Ovary (tissue), 9 donors: ENCODE measurements around the gene USH2A. TPM values are rescaled to one million over a fixed set of nuclear protein-coding genes. Genes with fewer than 3 reads are reported as not detected.

Experiments used
- DNase-seq, 5 donors: peaks; one replicate each; pipeline ENCODE4 v3.0.0-alpha.2; 2019 to 2020
- H3K27ac ChIP-seq, 2 donors: fragments of 200-600 bp; one replicate each; pipeline versions ENCODE4 v1.5.1 to v1.8.0; 2019 to 2022
- H3K27me3 ChIP-seq: fragments of 200-600 bp; one replicate; pipeline ENCODE4 v1.8.0; 2022
- H3K36me3 ChIP-seq: fragments of 200-600 bp; sonication (generic); one replicate; pipeline ENCODE4 v1.5.1; 2019
- H3K4me1 ChIP-seq: one replicate; pipeline ENCODE4 v1.8.1; 2013; ENCODE audit warnings: mild to moderate bottlenecking, moderate library complexity; ENCODE audit not compliant: insufficient read depth
- H3K4me3 ChIP-seq: fragments of 200-600 bp; sonication (generic); one replicate; pipeline ENCODE4 v1.5.1; 2017
- H3K9me3 ChIP-seq, 2 donors: fragments of 200-600 bp in 1 of 2; sonication (generic) in 1 of 2; one replicate each; pipeline versions ENCODE4 v1.5.1 to v1.8.1; 2013 to 2019; ENCODE audit warnings: mild to moderate bottlenecking in 1 of 2, moderate library complexity in 1 of 2
- EP300 ChIP-seq: sonication (generic); formaldehyde crosslinking; IDR thresholded peaks from one replicate; pipeline ENCODE4 v1.6.1; 2017; ENCODE audit warnings: antibody characterized with exemption
- POLR2A ChIP-seq: fragments of 450-650 bp; IDR thresholded peaks from one replicate; pipeline ENCODE4 v1.6.1; 2017; ENCODE audit warnings: antibody characterized with exemption, mild to moderate bottlenecking, moderate library complexity
- WGBS, 3 donors: extraction: QIAGEN DNeasy Blood & Tissue Kit in 1 of 3; methylation state at CpG; one replicate each; pipeline versions ENCODE4 v1.1.5 to v1.1.7; 2013 to 2017; 5-methylcytosine and 5-hydroxymethylcytosine counted together
- intact Hi-C, 4 donors: fragments of 100-400 bp; cut with DNase I; formaldehyde crosslinking; loops; one replicate each; pipeline versions ENCODE4 v1.11.0 to v1.15.1; 2022 to 2023
- polyA plus RNA-seq, 2 donors: library from polyadenylated mRNA; stranded (reverse); fragments of 200-250 nt in 1 of 2; fragments of 350-450 nt in 1 of 2; fragmentation: Illumina TruSeq in 1 of 2; extraction: RNeasy Lipid Tissue Mini Kit (QIAGEN cat#74804) in 1 of 2; gene quantifications; one replicate each; pipeline ENCODE4 v1.2.3, GENCODE V29; 2013 to 2014
- total RNA-seq, 7 donors: library from RNA; depleted of rRNA in 2 of 7; stranded (reverse); fragments of >200 nt in 2 of 7; fragmentation: NEBNext Ultra II Directional in 3 of 7; extraction: Animal tissue kit (Norgen Biotek cat#: 25700) in 3 of 7; gene quantifications; one replicate each; pipeline versions ENCODE4 v1.1.0 to v1.2.4, GENCODE V29; 2016 to 2023
- TF ChIP-seq, protein P1 (sequence below), 3 donors: fragments of 450-650 bp in 2 of 3; fragments of 200-600 bp in 1 of 3; IDR thresholded peaks; one replicate each; pipeline versions ENCODE4 v1.5.1 to v1.8.0; 2016 to 2022; ENCODE audit warnings: antibody characterized with exemption in 3 of 3, mild to moderate bottlenecking in 1 of 3
- donor health status: DM: no; HTN: no; CAD: no; lungs with moderate emphysema.
- donor health status: DM: no; HTN: no; CAD: no.
- donor health status: Bipolar disorder and iron deficiency.
- donor health status: DM: yes; HTN: yes; CAD: no.
- donor health status: DM: no; HTN: no; CAD: no.
- donor health status: DM: yes; HTN: yes; CAD: no.

USH2A gene
- total and polyA plus RNA-seq, 9 donors = 0.01 to 0.11 TPM; not detected in 7

DNA sequence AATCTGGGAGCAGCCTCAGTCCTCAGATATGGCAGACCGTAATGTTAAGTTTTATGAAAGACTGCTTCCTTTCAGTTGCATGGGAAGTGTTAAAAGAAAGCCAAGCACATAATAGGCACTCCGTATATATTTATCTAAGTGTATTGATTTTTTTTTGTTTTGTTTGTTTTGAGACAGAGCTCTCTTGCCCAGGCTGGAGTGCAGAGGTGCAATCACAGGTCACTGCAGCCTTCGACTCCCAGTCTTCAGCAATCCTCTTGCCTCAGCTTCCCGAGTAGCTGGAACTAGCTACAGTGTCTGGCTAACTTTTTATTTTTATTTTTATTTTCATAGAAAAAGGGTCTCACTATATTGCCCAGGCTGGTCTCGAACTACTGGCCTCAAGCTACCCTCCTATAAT is 341.8 kb downstream of the USH2A start:
- intact Hi-C loops = no loop called here
- Histone ChIP-seq H3K4me1 (no peaks in the 10 kb centered on the region), H3K36me3 (no peaks in the 10 kb centered on the region), H3K4me3 (no peak overlapping the region), H3K27me3 (no peaks in the 10 kb centered on the region), H3K27ac (no peak overlapping the region), H3K9me3 (no peaks in the 10 kb centered on the region)
- 63 to 66% (median 65%) methylated on average over 5 of the region's 5 CpGs for WGBS, 3 donors
- DNase-seq = no peak
- TF ChIP-seq, protein P1, sequence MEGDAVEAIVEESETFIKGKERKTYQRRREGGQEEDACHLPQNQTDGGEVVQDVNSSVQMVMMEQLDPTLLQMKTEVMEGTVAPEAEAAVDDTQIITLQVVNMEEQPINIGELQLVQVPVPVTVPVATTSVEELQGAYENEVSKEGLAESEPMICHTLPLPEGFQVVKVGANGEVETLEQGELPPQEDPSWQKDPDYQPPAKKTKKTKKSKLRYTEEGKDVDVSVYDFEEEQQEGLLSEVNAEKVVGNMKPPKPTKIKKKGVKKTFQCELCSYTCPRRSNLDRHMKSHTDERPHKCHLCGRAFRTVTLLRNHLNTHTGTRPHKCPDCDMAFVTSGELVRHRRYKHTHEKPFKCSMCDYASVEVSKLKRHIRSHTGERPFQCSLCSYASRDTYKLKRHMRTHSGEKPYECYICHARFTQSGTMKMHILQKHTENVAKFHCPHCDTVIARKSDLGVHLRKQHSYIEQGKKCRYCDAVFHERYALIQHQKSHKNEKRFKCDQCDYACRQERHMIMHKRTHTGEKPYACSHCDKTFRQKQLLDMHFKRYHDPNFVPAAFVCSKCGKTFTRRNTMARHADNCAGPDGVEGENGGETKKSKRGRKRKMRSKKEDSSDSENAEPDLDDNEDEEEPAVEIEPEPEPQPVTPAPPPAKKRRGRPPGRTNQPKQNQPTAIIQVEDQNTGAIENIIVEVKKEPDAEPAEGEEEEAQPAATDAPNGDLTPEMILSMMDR (IDR thresholded peaks at IDR 0.05) = no peak

DNA sequence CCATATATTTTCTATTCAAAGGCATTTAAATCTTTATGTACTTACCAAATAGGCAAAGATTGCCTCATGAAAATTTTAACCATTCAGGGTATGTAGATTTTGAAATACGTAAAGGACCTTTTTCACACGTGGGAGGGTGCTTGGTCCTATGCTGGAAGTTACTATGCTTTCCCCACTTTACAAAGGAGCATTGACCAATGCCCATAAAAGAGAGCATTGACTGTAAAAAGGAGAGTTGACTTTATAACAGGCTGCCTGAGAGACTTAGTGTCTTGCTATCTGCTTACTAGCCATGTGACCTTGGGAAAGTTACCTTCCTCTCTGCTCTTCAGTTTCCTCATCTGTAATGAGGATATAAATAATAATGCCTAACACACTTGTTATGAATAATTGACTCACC is 346.5 kb downstream of the USH2A start:
- Histone ChIP-seq H3K4me3 (no peak overlapping the region), H3K27ac (no peak overlapping the region), H3K36me3 (no peaks in the 10 kb centered on the region), H3K4me1 (no peaks in the 10 kb centered on the region), H3K9me3 (no peaks in the 10 kb centered on the region), H3K27me3 (no peaks in the 10 kb centered on the region)
- intact Hi-C loops = no loop called here
- TF ChIP-seq, protein P1 (IDR thresholded peaks at IDR 0.05) = no peak
- TF ChIP-seq POLR2A (no peak), EP300 (no peak)
- WGBS, 3 donors = 53 to 72% (median 71%) methylated on average over 2 of the region's 2 CpGs
- no peak for DNase-seq

DNA sequence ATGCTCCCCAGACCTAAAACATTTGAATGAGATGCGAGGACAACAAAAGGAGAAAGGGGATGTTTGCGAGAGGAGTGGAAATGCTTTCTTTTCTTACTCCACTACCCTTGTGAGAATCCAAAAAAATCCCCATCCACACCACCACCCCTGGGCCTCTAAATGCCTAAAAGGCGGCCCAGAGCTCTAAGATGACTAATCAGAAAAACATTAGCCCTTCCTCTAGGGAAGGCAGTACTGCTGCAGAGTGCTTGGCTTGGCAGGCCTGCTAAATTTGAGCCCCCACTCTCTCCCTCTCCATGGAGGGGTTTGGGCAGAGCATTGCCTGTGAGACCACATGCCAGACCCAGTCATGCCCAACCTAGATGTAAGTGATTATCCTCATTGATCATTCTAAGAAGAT is 347.9 kb downstream of the USH2A start:
- Histone ChIP-seq H3K27me3 (no peaks in the 10 kb centered on the region), H3K36me3 (no peaks in the 10 kb centered on the region), H3K27ac (no peak overlapping the region), H3K4me3 (no peak overlapping the region), H3K4me1 (no peaks in the 10 kb centered on the region), H3K9me3 (no peaks in the 10 kb centered on the region)
- DNase-seq = no peak
- TF ChIP-seq EP300 (no peak), POLR2A (no peak)
- TF ChIP-seq, protein P1 (IDR thresholded peaks at IDR 0.05) = no peak
- 74 to 87% (median 77%) methylated on average over 3 of the region's 3 CpGs for WGBS, 3 donors
- intact Hi-C loops = no loop called here

DNA sequence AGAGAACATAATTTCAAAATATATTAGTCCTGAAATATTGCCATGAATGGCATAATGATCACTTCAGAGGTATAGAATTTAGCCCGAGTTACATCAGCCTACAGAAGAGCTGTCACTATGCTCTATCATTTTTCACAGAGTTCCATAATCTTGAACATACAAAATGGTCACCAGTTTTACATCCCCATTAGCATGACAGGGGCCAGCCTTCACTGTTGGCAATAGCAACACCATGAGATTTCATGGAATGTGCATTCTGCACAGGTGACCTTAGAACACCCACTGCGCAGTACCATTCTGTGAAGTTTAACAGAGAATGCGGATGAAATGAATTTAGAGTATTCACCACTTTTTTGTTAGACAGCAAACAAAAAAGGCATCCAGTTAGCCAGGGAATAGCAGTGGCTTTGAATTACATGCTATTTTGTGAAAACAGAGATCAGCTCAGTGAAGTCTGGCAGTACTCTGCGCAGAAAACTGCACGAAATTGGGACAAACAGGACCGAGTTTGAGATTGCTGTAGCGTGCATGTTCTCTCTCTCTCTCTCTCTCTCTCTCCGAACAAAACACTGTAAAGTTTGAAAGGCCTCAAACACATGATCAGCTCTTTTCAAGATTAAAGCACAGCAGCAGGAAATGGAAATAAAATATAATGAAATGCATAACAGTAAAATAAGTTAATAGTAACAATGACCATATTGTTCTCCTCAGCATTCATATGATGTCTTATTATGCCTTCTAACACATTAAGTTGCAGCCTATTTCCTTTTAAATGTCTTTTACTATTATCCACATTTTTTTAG is 349.3 kb downstream of the USH2A start:
- Histone ChIP-seq H3K4me1 (no peaks in the 10 kb centered on the region), H3K27ac (no peak overlapping the region), H3K4me3 (no peak overlapping the region), H3K36me3 (no peaks in the 10 kb centered on the region), H3K27me3 (no peaks in the 10 kb centered on the region), H3K9me3 (no peaks in the 10 kb centered on the region)
- TF ChIP-seq, protein P1 (IDR thresholded peaks at IDR 0.05) = no peak
- TF ChIP-seq POLR2A = no peak
- no peak for TF ChIP-seq EP300
- WGBS, 3 donors = 81 to 84% (median 83%) methylated on average over 8 of the region's 8 CpGs
- intact Hi-C loops = no loop called here
- no peak for DNase-seq
